SU-DHL-6 (cell line): Measurements from ENCODE around the gene KLRC3.
"Not testable (repeated sequence)": the region's sequence is repeated elsewhere in the genome, so short reads cannot be mapped to it uniquely, and the experiment has no call there.

Experiments
- H2AFZ ChIP-seq: fragments of 200-600 bp; sonication (generic); 2 replicates; pipeline ENCODE4 v1.6.1; 2014; ENCODE audit warnings: low read depth, mild to moderate bottlenecking, moderate library complexity, mixed read lengths, antibody characterized with exemption, low read length; ENCODE audit not compliant: severe bottlenecking
- H3F3A ChIP-seq: fragments of 200-600 bp; shearing (Covaris generic); 2 replicates; pipeline ENCODE4 v1.6.0; 2016; ENCODE audit warnings: antibody characterized with exemption, mild to moderate bottlenecking; ENCODE audit not compliant: insufficient read depth
- H3K27ac ChIP-seq: fragments of 200-600 bp; sonication (generic); 2 replicates; pipeline ENCODE4 v1.5.1; 2016; ENCODE audit warnings: low read depth, mild to moderate bottlenecking, low read length, moderate library complexity, mixed read lengths
- H3K27me3 ChIP-seq: fragments of 200-600 bp; sonication (generic), shearing (Covaris generic); 2 replicates; pipeline ENCODE4 v1.6.0; 2014; ENCODE audit warnings: mild to moderate bottlenecking, low read length
- H3K36me3 ChIP-seq: fragments of 200-600 bp; sonication (generic); 2 replicates; pipeline ENCODE4 v1.6.1; 2014; ENCODE audit warnings: mild to moderate bottlenecking, low read length, mixed read lengths
- H3K4me2 ChIP-seq: fragments of 300-600, 200-600 bp; shearing (Covaris generic), sonication (generic); 2 replicates; pipeline ENCODE4 v1.6.0; 2014; ENCODE audit warnings: low read length, low read depth, mild to moderate bottlenecking; ENCODE audit not compliant: poor library complexity, severe bottlenecking
- H3K4me3 ChIP-seq: fragments of 200-600 bp; sonication (generic); 2 replicates; pipeline ENCODE4 v1.5.1; 2014; ENCODE audit warnings: antibody characterized with exemption, low read length, mild to moderate bottlenecking, mixed read lengths; ENCODE audit not compliant: insufficient read depth, poor library complexity, severe bottlenecking
- H3K79me2 ChIP-seq: fragments of 200-600 bp; sonication (generic); 2 replicates; pipeline ENCODE4 v1.6.1; 2014; ENCODE audit warnings: mild to moderate bottlenecking, low read length, moderate library complexity; ENCODE audit not compliant: insufficient read depth
- H3K9ac ChIP-seq: fragments of 200-600 bp; sonication (generic); 2 replicates; pipeline ENCODE4 v1.7.0; 2014; ENCODE audit warnings: mild to moderate bottlenecking, low read length
- H3K9me2 ChIP-seq: fragments of 200-600 bp; sonication (generic); replicated peaks from 2 replicates; pipeline ENCODE4 v1.6.1; 2014; ENCODE audit warnings: low read length; ENCODE audit not compliant: insufficient read depth
- H3K9me3 ChIP-seq: fragments of 200-600 bp; sonication (generic); 2 replicates; pipeline ENCODE4 v1.6.1; 2014; ENCODE audit warnings: low read length, mixed read lengths; ENCODE audit not compliant: insufficient read depth
- H4K20me1 ChIP-seq: fragments of 200-600 bp; sonication (generic); 2 replicates; pipeline ENCODE4 v1.6.1; 2014; ENCODE audit warnings: low read depth, mild to moderate bottlenecking, antibody characterized with exemption, low read length, moderate library complexity, mixed read lengths
- EZH2phosphoT487 ChIP-seq: fragments of 200-600 bp; sonication (generic), shearing (Covaris generic); conservative IDR thresholded peaks from 2 replicates; pipeline ENCODE4 v1.6.1; 2018; ENCODE audit warnings: mild to moderate bottlenecking, antibody characterized with exemption, low read length, moderate library complexity, mixed read lengths
- TF ChIP-seq, protein P1 (sequence below): fragments of 200-600 bp; sonication (generic); IDR thresholded peaks from one replicate; pipeline ENCODE4 v1.5.1; 2017; ENCODE audit warnings: antibody characterized with exemption, mild to moderate bottlenecking, low read length, moderate library complexity; ENCODE audit not compliant: insufficient read depth, poor library complexity, severe bottlenecking

The KLRC3 gene

DNA sequence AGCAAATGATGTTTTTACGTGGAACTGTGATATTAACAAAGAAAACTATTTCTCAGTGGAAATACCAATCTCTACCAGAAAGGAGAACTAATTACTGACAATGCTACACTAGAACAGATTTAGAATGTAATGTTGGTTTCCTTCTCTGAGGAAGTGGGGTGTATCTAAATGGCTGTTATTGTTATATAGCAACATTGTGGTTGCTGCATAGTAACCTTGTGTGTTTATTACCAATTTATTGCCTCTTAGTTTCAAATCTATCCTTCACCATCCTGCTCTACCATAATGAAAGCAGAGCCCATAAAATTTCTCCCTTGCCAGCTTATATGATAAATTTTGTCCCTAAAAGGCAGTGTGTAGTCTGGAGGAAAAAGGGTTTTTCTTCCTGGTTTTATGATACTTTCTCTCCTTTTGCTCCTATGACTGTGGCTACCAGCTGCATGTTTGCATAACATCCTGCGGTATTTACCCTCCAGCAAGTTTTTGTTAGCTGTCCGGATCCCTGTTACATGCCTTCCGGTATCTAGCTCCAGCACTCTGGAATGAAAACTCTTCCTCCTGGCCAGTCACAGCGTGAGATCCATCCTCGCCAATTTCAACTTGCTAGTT is 24.9 kb downstream of the KLRC3 start:
- Histone ChIP-seq H2AFZ (no peak overlapping the region), H3K4me2 (no peak overlapping the region), H3K27ac (no peak overlapping the region), H3K9me3 (no peaks in the 10 kb centered on the region), H3K9me2 (no peaks in the 10 kb centered on the region), H3K4me3 (no peak overlapping the region), H3K9ac (no peak overlapping the region), H3K27me3 (no peaks in the 10 kb centered on the region), H3K79me2 (no peaks in the 10 kb centered on the region), H4K20me1 (no peaks in the 10 kb centered on the region), H3F3A (no peaks in the 10 kb centered on the region), H3K36me3 (no peaks in the 10 kb centered on the region)
- TF ChIP-seq, protein P1, sequence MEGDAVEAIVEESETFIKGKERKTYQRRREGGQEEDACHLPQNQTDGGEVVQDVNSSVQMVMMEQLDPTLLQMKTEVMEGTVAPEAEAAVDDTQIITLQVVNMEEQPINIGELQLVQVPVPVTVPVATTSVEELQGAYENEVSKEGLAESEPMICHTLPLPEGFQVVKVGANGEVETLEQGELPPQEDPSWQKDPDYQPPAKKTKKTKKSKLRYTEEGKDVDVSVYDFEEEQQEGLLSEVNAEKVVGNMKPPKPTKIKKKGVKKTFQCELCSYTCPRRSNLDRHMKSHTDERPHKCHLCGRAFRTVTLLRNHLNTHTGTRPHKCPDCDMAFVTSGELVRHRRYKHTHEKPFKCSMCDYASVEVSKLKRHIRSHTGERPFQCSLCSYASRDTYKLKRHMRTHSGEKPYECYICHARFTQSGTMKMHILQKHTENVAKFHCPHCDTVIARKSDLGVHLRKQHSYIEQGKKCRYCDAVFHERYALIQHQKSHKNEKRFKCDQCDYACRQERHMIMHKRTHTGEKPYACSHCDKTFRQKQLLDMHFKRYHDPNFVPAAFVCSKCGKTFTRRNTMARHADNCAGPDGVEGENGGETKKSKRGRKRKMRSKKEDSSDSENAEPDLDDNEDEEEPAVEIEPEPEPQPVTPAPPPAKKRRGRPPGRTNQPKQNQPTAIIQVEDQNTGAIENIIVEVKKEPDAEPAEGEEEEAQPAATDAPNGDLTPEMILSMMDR: no peak
- TF ChIP-seq EZH2phosphoT487: no peak

DNA sequence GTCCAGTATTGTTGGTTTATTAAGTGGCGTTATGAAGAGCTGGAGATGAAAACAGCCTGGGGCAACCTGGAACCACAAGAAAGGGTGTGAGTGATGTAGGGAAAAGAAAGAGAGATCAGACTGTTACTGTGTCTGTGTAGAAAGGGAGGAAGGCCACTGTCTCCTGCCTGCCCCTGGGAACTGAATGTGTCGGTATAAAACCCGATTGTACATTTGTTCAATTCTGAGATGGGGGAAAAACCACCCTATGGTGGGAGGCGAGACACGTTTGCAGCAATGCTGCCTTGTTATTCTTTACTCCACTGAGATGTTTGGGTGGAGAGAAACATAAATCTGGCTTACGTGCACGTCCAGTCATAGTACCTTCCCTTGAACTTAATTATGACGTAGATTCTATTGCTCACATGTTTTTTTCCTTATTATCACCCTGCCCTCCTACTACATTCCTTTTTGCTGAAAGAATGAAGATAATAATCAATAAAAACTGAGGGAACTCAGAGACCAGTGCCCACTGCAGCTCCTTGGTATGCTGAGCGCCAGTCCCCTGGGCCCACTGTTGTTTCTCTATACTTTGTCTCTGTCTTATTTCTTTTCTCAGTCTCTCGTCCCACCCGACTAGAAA is 25.8 kb downstream of the KLRC3 start:
- H2AFZ ChIP-seq, H3K9me3 ChIP-seq, H4K20me1 ChIP-seq, H3F3A ChIP-seq, H3K36me3 ChIP-seq, H3K4me3 ChIP-seq, H3K9me2 ChIP-seq, H3K9ac ChIP-seq, H3K27ac ChIP-seq, H3K27me3 ChIP-seq, H3K4me2 ChIP-seq, H3K79me2 ChIP-seq: not testable (repeated sequence)

DNA sequence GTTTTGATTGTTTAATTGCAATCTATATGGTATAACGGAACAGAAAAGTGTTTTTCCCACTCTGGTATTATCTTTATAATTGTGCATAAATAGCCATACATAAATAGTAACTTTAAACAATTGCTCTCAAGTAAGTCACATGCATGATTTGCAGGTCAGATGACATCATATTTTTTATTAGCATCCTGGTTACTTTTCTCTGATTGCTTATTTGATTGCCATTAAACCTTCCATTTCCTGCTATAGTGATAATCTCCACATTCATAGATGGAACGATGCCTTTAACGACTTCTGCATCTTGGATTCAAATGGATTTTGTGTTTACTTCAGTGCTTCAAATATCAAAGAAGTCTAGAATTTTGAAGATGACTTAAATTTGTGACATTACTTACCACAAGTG is 27.1 kb downstream of the KLRC3 start:
- no peaks in the 10 kb centered on the region for H3K9me2 ChIP-seq
- no peaks in the 10 kb centered on the region for H3K79me2 ChIP-seq
- no peaks in the 10 kb centered on the region for H3K9me3 ChIP-seq
- H3K4me2 ChIP-seq: no peak overlapping the region
- H3K4me3 ChIP-seq: no peak overlapping the region
- H3K9ac ChIP-seq: no peak overlapping the region
- H3K36me3 ChIP-seq: no peaks in the 10 kb centered on the region
- H4K20me1 ChIP-seq: no peaks in the 10 kb centered on the region
- H2AFZ ChIP-seq: no peak overlapping the region
- no peaks in the 10 kb centered on the region for H3F3A ChIP-seq
- H3K27ac ChIP-seq: no peak overlapping the region
- TF ChIP-seq, protein P1: no peak
- no peak for TF ChIP-seq EZH2phosphoT487
- no peaks in the 10 kb centered on the region for H3K27me3 ChIP-seq

DNA sequence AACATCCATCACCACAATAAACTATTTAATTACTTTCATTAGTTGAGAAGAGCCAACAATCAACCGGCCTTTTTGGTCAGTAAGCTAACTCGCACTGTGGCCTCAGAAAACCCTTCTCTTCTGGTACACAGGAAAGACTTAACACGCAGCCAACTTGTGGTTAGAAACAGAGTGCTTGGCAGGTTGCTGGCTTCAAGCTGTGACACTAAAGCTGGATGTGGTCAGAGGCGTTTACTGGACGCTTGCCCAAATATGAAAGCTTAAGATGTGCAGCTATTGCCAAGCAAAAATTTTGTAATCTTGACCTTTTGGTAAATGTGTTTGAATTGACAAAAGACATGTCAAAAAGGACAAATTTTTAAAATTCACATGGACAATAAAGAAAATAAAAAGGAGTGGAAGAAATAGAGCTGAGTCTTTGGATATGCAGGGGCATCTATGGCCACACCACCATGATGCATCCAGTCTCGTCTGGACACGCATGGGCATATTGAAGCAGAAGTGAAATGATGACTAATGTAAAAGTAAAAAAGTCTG is 27.9 kb downstream of the KLRC3 start:
- no peaks in the 10 kb centered on the region for H3K27me3 ChIP-seq
- H4K20me1 ChIP-seq: no peaks in the 10 kb centered on the region
- no peaks in the 10 kb centered on the region for H3K36me3 ChIP-seq
- no peak overlapping the region for H3K9ac ChIP-seq
- H3F3A ChIP-seq: no peaks in the 10 kb centered on the region
- H3K4me2 ChIP-seq: no peak overlapping the region
- H2AFZ ChIP-seq: no peak overlapping the region
- H3K79me2 ChIP-seq: no peaks in the 10 kb centered on the region
- TF ChIP-seq EZH2phosphoT487: no peak
- TF ChIP-seq, protein P1: no peak
- H3K9me3 ChIP-seq: no peaks in the 10 kb centered on the region
- no peak overlapping the region for H3K27ac ChIP-seq
- no peak overlapping the region for H3K4me3 ChIP-seq
- H3K9me2 ChIP-seq: no peaks in the 10 kb centered on the region

DNA sequence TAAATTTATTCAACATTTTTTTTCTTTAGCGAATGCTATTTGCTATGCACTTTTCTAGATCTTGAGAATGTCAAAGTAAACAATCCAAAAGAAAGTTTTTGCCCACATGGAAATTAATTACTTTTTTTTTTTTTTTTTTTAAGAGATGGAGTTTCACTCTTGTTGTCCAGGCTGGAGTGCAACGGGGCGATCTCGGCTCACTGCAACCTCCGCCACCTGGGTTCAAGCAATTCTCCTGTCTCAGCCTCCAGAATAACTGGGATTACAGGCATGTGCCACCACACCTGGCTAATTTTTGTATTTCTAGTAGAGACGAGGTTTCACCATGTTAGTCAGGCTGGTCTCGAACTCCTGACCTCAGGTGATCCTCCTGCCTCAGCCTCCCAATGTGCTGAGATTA is 29.4 kb downstream of the KLRC3 start:
- H3K9me2 ChIP-seq, H2AFZ ChIP-seq, H4K20me1 ChIP-seq, H3K9me3 ChIP-seq, H3K9ac ChIP-seq, H3F3A ChIP-seq, H3K79me2 ChIP-seq, H3K27me3 ChIP-seq, H3K4me3 ChIP-seq, H3K4me2 ChIP-seq, H3K27ac ChIP-seq, H3K36me3 ChIP-seq: not testable (repeated sequence)
